ENCODE measurements around the gene PRPS1.

PRPS1 gene

GRCh38 chrX:107678957-107679740 is 50.8 kb downstream of the PRPS1 start:
- H3K27ac ChIP-seq, result no peak overlapping the region
- TF ChIP-seq ZFX (IDR thresholded peaks at IDR 0.05; ENCODE audit: borderline replicate concordance) (no peak), CTCF (IDR thresholded peaks at IDR 0.05) (no peak)

GRCh38 chrX:107682256-107682655 is 53.9 kb downstream of the PRPS1 start:
- TF ChIP-seq ZFX (IDR thresholded peaks at IDR 0.05; ENCODE audit: borderline replicate concordance), result no peak
- no peak for TF ChIP-seq CTCF (IDR thresholded peaks at IDR 0.05)
- no peak overlapping the region for H3K27ac ChIP-seq

GRCh38 chrX:107683124-107683895 is 55.0 kb downstream of the PRPS1 start:
- no peak overlapping the region for H3K27ac ChIP-seq
- TF ChIP-seq ZFX (IDR thresholded peaks at IDR 0.05; ENCODE audit: borderline replicate concordance) (no peak), CTCF (IDR thresholded peaks at IDR 0.05) (no peak)

GRCh38 chrX:107683931-107684330 is 55.6 kb downstream of the PRPS1 start:
- TF ChIP-seq CTCF (IDR thresholded peaks at IDR 0.05), result no peak
- no peak for TF ChIP-seq ZFX (IDR thresholded peaks at IDR 0.05; ENCODE audit: borderline replicate concordance)
- H3K27ac ChIP-seq, result no peak overlapping the region

GRCh38 chrX:107684956-107685385 is 56.7 kb downstream of the PRPS1 start:
- TF ChIP-seq CTCF (IDR thresholded peaks at IDR 0.05) (no peak), ZFX (IDR thresholded peaks at IDR 0.05; ENCODE audit: borderline replicate concordance) (no peak)
- H3K27ac ChIP-seq, result peak overlapping the region; percentile 72

GRCh38 chrX:107685586-107685985 is 57.3 kb downstream of the PRPS1 start:
- peak overlapping the region; percentile 72 for H3K27ac ChIP-seq

- H3K27ac ChIP-seq, result no peak overlapping the region
- TF ChIP-seq CTCF (IDR thresholded peaks at IDR 0.05) (no peak), ZFX (IDR thresholded peaks at IDR 0.05; ENCODE audit: borderline replicate concordance) (no peak)
Observed at GRCh38 chrX:107686026-107686425, 57.7 kb downstream of the PRPS1 start.
